ENCODE measurements around the gene EFNA5.

EFNA5 gene

DNA sequence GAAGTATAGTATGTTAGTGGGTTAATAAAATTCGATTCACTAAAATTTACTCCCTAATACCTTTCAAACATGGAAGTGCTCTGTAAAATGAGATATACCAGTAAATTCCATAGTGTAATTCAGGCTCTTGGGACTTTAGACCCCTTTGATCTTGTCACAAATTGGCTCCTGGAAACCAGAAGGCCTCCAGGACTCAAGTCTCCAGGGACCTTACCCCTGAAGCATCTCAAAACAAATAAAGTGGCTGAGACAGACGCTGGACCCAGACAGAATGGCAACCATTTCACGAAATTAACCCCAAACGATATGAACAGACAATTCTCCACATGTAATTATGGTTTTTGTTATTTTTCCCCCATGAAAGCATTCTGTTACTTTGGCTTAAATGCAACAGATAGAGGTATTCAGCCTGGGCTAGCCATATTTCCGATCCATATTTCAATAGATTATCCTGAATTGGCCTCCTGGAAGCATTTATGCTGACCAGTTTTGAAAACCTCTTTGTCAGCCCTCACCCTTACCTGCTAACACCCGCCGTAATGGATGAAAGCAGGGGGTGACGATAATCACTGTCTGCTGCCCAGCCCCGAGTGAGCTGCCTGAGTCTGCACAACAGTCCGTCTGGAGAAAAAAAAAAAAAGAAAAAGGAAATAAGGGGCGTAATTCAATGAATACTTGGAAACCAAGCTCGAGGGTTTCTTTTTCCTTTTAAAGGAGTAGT lies 34.1 kb upstream of the EFNA5 start:
- TF ChIP-seq, protein P1, sequence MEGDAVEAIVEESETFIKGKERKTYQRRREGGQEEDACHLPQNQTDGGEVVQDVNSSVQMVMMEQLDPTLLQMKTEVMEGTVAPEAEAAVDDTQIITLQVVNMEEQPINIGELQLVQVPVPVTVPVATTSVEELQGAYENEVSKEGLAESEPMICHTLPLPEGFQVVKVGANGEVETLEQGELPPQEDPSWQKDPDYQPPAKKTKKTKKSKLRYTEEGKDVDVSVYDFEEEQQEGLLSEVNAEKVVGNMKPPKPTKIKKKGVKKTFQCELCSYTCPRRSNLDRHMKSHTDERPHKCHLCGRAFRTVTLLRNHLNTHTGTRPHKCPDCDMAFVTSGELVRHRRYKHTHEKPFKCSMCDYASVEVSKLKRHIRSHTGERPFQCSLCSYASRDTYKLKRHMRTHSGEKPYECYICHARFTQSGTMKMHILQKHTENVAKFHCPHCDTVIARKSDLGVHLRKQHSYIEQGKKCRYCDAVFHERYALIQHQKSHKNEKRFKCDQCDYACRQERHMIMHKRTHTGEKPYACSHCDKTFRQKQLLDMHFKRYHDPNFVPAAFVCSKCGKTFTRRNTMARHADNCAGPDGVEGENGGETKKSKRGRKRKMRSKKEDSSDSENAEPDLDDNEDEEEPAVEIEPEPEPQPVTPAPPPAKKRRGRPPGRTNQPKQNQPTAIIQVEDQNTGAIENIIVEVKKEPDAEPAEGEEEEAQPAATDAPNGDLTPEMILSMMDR (IDR thresholded peaks at IDR 0.05; ENCODE audit: low read depth, low read length) = no peak
- H3K4me3 ChIP-seq (replicated peaks in 1 of 2; ENCODE audit: low read depth in 2 of 2, low read length in 2 of 2) = peak overlapping the region in 1 of 2 donors; percentile 16
- peak in 1 of 2 donors; percentile 4 for DNase-seq (ENCODE audit: low read depth in 2 of 2)

DNA sequence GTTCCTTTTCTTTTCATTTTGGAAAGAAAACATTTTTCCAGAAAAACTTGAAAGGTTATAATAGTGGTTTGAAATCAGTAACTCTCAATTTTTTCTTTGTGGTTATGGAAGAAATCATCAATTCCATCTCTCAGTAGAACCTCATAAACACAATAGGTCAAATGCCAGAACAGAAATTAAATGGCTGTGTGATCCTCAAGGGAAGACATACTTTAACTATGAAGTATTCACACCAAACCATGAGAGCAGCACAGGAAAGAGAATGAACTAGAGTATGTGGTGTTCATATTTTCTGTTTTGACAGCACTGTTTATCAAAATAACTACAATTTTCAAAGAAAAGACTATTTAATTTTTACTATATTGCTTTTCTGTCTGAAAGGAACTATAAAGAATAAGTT lies 29.7 kb upstream of the EFNA5 start:
- H3K4me3 ChIP-seq (replicated peaks in 1 of 2; ENCODE audit: low read depth in 2 of 2, low read length in 2 of 2) = no peak overlapping the region
- TF ChIP-seq, protein P1 (IDR thresholded peaks at IDR 0.05; ENCODE audit: low read depth, low read length) = no peak
- peak in 1 of 2 donors; percentile 4 for DNase-seq (ENCODE audit: low read depth in 2 of 2)

DNA sequence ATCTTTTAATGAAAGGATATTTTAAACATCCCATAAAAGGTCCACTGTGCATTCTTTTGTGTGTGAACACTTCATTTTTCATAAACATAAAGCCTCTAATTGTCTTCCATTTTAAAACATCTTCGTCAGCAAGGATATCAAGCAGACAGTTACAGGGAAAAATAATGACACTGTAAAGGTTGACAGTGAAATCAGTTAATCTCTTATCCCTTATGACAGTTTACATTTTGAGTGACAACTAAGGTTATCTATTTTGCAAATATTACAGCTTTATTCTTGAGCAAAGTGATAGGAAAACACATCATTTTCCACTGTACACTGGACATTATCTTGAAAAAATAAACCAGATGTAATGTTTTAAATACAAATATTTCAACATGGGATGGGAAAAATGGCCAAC lies 28.7 kb upstream of the EFNA5 start:
- TF ChIP-seq, protein P1 (IDR thresholded peaks at IDR 0.05; ENCODE audit: low read depth, low read length) = no peak
- no peak overlapping the region for H3K4me3 ChIP-seq (replicated peaks in 1 of 2; ENCODE audit: low read depth in 2 of 2, low read length in 2 of 2)
- no peak for DNase-seq (ENCODE audit: low read depth in 2 of 2)

DNA sequence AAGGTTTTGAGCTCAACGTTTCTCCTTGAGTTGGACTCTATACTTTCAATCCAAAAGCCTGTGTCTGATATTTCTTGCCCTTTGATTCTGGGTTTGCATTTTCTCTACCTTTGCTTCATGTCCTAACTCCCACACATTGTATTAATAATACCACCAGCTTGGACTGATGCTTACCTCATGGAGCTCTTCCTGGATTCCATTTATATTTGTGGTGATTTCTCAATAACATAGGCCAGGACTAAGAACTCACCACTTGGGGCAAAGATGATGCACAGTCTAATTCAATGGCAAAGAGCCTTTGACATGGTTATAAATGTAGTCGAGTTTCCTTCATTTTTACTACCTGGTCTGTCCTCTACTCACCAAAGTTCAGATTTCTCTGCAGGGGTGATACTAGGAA lies 27.5 kb upstream of the EFNA5 start:
- TF ChIP-seq, protein P1 (IDR thresholded peaks at IDR 0.05; ENCODE audit: low read depth, low read length) = no peak
- DNase-seq (ENCODE audit: low read depth in 2 of 2) = peak in 1 of 2 donors; percentile 13
- H3K4me3 ChIP-seq (replicated peaks in 1 of 2; ENCODE audit: low read depth in 2 of 2, low read length in 2 of 2) = no peak overlapping the region

DNA sequence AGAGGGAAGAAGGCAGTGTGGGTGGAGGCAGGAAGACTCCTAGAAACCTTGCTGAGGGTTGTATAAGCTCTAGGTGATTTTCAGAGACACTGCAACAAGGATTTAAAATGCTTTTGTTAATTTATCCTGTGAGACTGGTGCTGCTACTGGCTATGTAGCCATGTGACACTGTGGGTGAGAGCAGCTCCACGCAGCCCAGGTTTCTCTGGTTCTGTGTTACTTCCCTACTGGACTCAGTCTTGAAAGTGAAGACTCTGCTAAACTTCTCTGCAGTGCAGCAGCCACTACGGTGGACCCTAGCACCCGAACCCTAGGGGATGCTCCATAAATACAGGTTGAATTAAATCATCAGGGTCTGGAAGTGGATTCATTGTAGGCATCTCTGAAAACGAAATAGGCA lies 25.8 kb upstream of the EFNA5 start:
- TF ChIP-seq, protein P1 (IDR thresholded peaks at IDR 0.05; ENCODE audit: low read depth, low read length) = no peak
- no peak for DNase-seq (ENCODE audit: low read depth in 2 of 2)
- no peak overlapping the region for H3K4me3 ChIP-seq (replicated peaks in 1 of 2; ENCODE audit: low read depth in 2 of 2, low read length in 2 of 2)

DNA sequence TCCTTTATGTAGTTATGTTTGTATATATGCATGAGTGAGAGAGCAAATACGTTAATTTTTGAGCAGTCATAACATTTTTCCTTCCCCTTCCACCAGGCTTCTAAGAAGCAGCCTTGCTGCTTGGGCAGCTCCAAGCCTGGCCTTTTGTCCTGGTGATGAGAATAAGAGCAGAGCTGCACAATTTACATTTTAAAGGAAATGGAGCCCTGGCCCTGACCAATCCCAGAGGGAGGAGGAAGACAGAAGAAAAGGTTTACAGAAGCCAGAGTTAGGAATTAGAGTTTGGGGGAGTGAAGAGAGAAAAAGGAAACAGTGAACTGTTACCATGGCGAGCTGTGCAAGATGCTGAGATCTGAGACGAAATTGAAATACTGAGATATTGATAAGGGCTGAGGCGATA lies 25.3 kb upstream of the EFNA5 start:
- TF ChIP-seq, protein P1 (IDR thresholded peaks at IDR 0.05; ENCODE audit: low read depth, low read length) = no peak
- no peak for DNase-seq (ENCODE audit: low read depth in 2 of 2)
- H3K4me3 ChIP-seq (replicated peaks in 1 of 2; ENCODE audit: low read depth in 2 of 2, low read length in 2 of 2) = no peak overlapping the region

DNA sequence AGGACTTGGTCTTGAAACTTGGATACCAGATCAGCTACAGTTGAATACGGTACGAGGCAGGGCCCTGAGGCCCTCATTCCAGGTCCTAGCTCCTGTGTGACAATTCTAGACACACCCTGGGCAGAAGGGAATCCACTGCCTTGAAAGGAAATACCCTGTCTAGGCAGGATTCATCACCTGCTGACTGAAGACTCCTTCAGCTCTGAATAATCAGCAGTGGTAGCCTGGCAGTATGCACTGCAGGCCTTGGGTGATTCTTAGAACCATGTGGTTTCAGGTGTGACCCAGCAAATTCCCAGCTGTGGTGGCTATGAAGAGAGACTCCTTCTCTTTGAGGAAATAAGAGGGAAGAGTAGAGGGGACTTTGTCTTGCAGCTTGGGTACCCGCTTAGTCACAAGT lies 17.2 kb upstream of the EFNA5 start:
- TF ChIP-seq, protein P1 (IDR thresholded peaks at IDR 0.05; ENCODE audit: low read depth, low read length) = no peak
- no peak overlapping the region for H3K4me3 ChIP-seq (replicated peaks in 1 of 2; ENCODE audit: low read depth in 2 of 2, low read length in 2 of 2)
- DNase-seq (ENCODE audit: low read depth in 2 of 2) = no peak
